Liver (tissue), 9 donors: ENCODE data around the gene PMM2. TPM values are rescaled to one million over a fixed set of nuclear protein-coding genes. Genes with fewer than 3 reads are reported as not detected.

Source experiments
- DNase-seq: peaks from one replicate; pipeline ENCODE4 v3.0.0-alpha.2; 2017; ENCODE audit warnings: low spot score
- H3K27ac ChIP-seq, 2 donors: one replicate each; pipeline ENCODE4 v1.7.0; 2013; ENCODE audit warnings: inconsistent platforms in 2 of 2, low read length in 2 of 2, control low read depth in 1 of 2, low read depth in 1 of 2, mild to moderate bottlenecking in 1 of 2
- H3K27me3 ChIP-seq, 4 donors: one replicate each; pipeline versions ENCODE4 v1.6.1 to v1.7.0; 2013; ENCODE audit warnings: low read length in 3 of 4, inconsistent platforms in 1 of 4, mild to moderate bottlenecking in 1 of 4, moderate library complexity in 1 of 4; ENCODE audit not compliant: control insufficient read depth in 4 of 4, insufficient read depth in 4 of 4
- H3K36me3 ChIP-seq, 4 donors: one replicate each; pipeline versions ENCODE4 v1.6.1 to v1.7.0; 2013; ENCODE audit warnings: low read length in 3 of 4, mild to moderate bottlenecking in 3 of 4, low read depth in 1 of 4, moderate library complexity in 1 of 4; ENCODE audit not compliant: control insufficient read depth in 4 of 4, insufficient read depth in 3 of 4
- H3K4me1 ChIP-seq, 4 donors: one replicate each; pipeline versions ENCODE4 v1.6.1 to v1.7.0; 2013; ENCODE audit warnings: low read length in 3 of 4, mild to moderate bottlenecking in 3 of 4, moderate library complexity in 1 of 4; ENCODE audit not compliant: control insufficient read depth in 4 of 4, insufficient read depth in 4 of 4
- H3K4me3 ChIP-seq, 3 donors: one replicate each; pipeline versions ENCODE4 v1.6.1 to v1.7.0; 2013; ENCODE audit warnings: low read length in 3 of 3, control low read depth in 1 of 3, low read depth in 1 of 3, mild to moderate bottlenecking in 1 of 3
- H3K9ac ChIP-seq, 2 donors: one replicate each; pipeline ENCODE4 v1.7.0; 2013; ENCODE audit warnings: low read length in 2 of 2, mild to moderate bottlenecking in 2 of 2, moderate library complexity in 2 of 2, control low read depth in 1 of 2, low read depth in 1 of 2
- H3K9me3 ChIP-seq, 4 donors: one replicate each; pipeline versions ENCODE4 v1.6.1 to v1.7.0; 2013; ENCODE audit warnings: low read length in 3 of 4; ENCODE audit not compliant: control insufficient read depth in 4 of 4
- ATF3 ChIP-seq: IDR thresholded peaks from 2 replicates; pipeline ENCODE4 v1.6.1; 2016; ENCODE audit warnings: antibody characterized with exemption
- EGR1 ChIP-seq, 2 donors: IDR thresholded peaks; 2 replicates each; pipeline ENCODE4 v1.6.1; 2016 to 2018; ENCODE audit warnings: antibody characterized with exemption in 2 of 2, low read depth in 2 of 2
- FOXA2 ChIP-seq: IDR thresholded peaks from 2 replicates; pipeline ENCODE4 v1.6.1; 2016; ENCODE audit warnings: antibody characterized with exemption
- GABPA ChIP-seq, 2 donors: IDR thresholded peaks in 1 of 2; conservative IDR thresholded peaks in 1 of 2; 2 replicates each; pipeline ENCODE4 v1.6.1; 2016; ENCODE audit warnings: antibody characterized with exemption in 2 of 2, mild to moderate bottlenecking in 1 of 2, moderate library complexity in 1 of 2
- HNF4A ChIP-seq, 2 donors: conservative IDR thresholded peaks; 2 replicates each; pipeline ENCODE4 v1.6.1; 2016; ENCODE audit warnings: antibody characterized with exemption in 2 of 2, mild to moderate bottlenecking in 2 of 2
- HNF4G ChIP-seq: IDR thresholded peaks from 2 replicates; pipeline ENCODE4 v1.6.1; 2016; ENCODE audit warnings: antibody characterized with exemption
- JUND ChIP-seq, 2 donors: IDR thresholded peaks; 2 replicates each; pipeline ENCODE4 v1.6.1; 2016; ENCODE audit warnings: antibody characterized with exemption in 2 of 2
- MAX ChIP-seq: IDR thresholded peaks from 2 replicates; pipeline ENCODE4 v1.6.1; 2016; ENCODE audit warnings: antibody characterized with exemption
- NR2F2 ChIP-seq: IDR thresholded peaks from 2 replicates; pipeline ENCODE4 v1.6.1; 2016; ENCODE audit warnings: antibody characterized with exemption
- RAD21 ChIP-seq, 2 donors: IDR thresholded peaks; 2 replicates each; pipeline ENCODE4 v1.6.1; 2016; ENCODE audit warnings: antibody characterized with exemption in 2 of 2, mild to moderate bottlenecking in 2 of 2
- RXRA ChIP-seq, 2 donors: IDR thresholded peaks; 2 replicates each; pipeline ENCODE4 v1.6.1; 2017 to 2018; ENCODE audit warnings: antibody characterized with exemption in 2 of 2, mild to moderate bottlenecking in 1 of 2
- SP1 ChIP-seq: IDR thresholded peaks from 2 replicates; pipeline ENCODE4 v1.6.1; 2018; ENCODE audit warnings: antibody characterized with exemption, mild to moderate bottlenecking
- TAF1 ChIP-seq: conservative IDR thresholded peaks from 2 replicates; pipeline ENCODE4 v1.6.1; 2016; ENCODE audit warnings: antibody characterized with exemption, mild to moderate bottlenecking
- YY1 ChIP-seq: IDR thresholded peaks from 2 replicates; pipeline ENCODE4 v1.6.1; 2016; ENCODE audit warnings: antibody characterized with exemption, mild to moderate bottlenecking
- ZBTB33 ChIP-seq: IDR thresholded peaks from 2 replicates; pipeline ENCODE4 v1.6.1; 2016; ENCODE audit warnings: antibody characterized with exemption
- WGBS: extraction: QIAGEN DNeasy Blood & Tissue Kit; methylation state at CpG from one replicate; pipeline ENCODE4 v1.1.7; 2013; 5-methylcytosine and 5-hydroxymethylcytosine counted together
- polyA plus RNA-seq, 2 donors: library from polyadenylated mRNA; stranded (reverse) in 1 of 2; unstranded in 1 of 2; fragments of 200-250 nt in 1 of 2; fragments of >200 nt in 1 of 2; fragmentation: Nextera tagmentation in 1 of 2; extraction: Ambion mirVana in 1 of 2; gene quantifications; one replicate each; pipeline versions ENCODE4 v1.2.1 to v1.2.3, GENCODE V29; 2013 to 2015
- total RNA-seq, 2 donors: library from RNA; depleted of rRNA; stranded (reverse); fragments of >200 nt; gene quantifications; one replicate each; pipeline ENCODE4 v1.2.3, GENCODE V29; 2014
- TF ChIP-seq, protein P1 (sequence below): fragments of 150-350 bp; IDR thresholded peaks from 2 replicates; pipeline ENCODE4 v1.5.1; 2017; ENCODE audit warnings: improper control_type of control experiment, low read depth, low read length; ENCODE audit not compliant: missing input control
- donor health status: healthy.
- donor health status: healthy.
- donor health status: healthy.
- donor health status: healthy.
- donor health status: healthy.

The PMM2 gene
- total and polyA plus RNA-seq, 4 donors: 6.8 to 38.9 (median 30.0) TPM

GRCh38 chr16:8864480-8865110 is 67.0 kb downstream of the PMM2 start:
- 42% methylated on average over 13 of the region's 13 CpGs for WGBS
- Histone ChIP-seq H3K27me3 (no peaks in the 10 kb centered on the region), H3K9me3 (no peaks in the 10 kb centered on the region), H3K9ac (peak overlapping the region; percentile 14 to 15), H3K36me3 (no peaks in the 10 kb centered on the region), H3K4me1 (peaks cover 31 to 77% (median 61%) of the 10 kb centered on the region in 4 donors), H3K4me3 (no peak overlapping the region), H3K27ac (peak overlapping the region; percentile 91 to 93)
- TF ChIP-seq YY1 (no peak), TAF1 (no peak), RXRA (IDR thresholded peaks at IDR 0.05) (no peak)
- no peak for DNase-seq

DNA sequence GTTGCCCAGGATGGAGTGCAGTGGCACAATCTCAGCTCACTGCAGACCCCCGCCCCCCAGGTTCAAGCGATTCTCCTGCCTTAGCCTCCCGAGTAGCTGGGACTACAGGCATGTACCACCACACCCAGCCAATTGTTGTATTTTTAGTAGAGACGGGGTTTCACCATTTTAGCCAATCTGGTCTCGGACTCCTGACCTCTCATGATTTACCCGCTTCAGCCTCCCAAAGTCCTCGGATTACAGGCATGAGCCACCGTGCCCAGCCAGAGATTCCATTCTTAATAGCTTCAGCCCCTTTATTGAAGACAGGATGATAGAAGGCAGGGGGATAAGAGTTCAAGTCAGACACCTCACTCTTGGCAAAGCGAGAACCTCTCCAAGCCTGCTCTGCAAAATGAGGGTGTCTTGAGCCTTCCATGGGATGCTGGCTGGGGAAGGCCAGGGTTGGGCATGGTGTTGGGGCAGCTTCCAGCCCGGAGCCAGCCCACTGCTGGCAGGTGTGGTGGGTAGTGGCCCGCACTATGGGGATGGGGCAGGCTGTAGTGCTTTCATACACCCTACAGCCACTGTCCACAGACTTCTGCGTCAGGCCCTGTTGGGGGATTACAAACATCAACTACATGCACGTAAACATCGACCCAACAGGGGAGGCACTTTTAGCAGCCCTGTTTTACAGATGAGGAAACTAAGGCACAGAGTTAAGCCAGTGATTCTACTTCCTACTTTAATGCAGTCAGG is 67.7 kb downstream of the PMM2 start:
- Histone ChIP-seq H3K9ac (peak overlapping the region in 1 of 2 donors; percentile 18), H3K9me3 (no peaks in the 10 kb centered on the region), H3K4me3 (peak overlapping the region in 1 of 3 donors; percentile 37), H3K27me3 (no peaks in the 10 kb centered on the region), H3K27ac (peak overlapping the region; percentile 91 to 93), H3K4me1 (peaks cover 33 to 72% (median 56%) of the 10 kb centered on the region in 4 donors), H3K36me3 (no peaks in the 10 kb centered on the region)
- TF ChIP-seq HNF4A (conservative IDR thresholded peaks at IDR 0.05): peak; percentile 47 to 64
- TF ChIP-seq YY1: no peak
- TF ChIP-seq GABPA (IDR thresholded peaks at IDR 0.05 in 1 of 2, conservative IDR thresholded peaks at IDR 0.05 in 1 of 2): no peak
- TF ChIP-seq SP1: peak; percentile 40
- peak in 1 of 2 donors; percentile 23 for TF ChIP-seq RXRA (IDR thresholded peaks at IDR 0.05)
- no peak for TF ChIP-seq ATF3
- TF ChIP-seq JUND (IDR thresholded peaks at IDR 0.05): no peak
- TF ChIP-seq MAX: no peak
- TF ChIP-seq HNF4G: no peak
- TF ChIP-seq EGR1 (IDR thresholded peaks at IDR 0.05; ENCODE audit: low read depth in 2 of 2): no peak
- TF ChIP-seq RAD21 (IDR thresholded peaks at IDR 0.05): no peak
- TF ChIP-seq ZBTB33: no peak
- no peak for TF ChIP-seq FOXA2
- no peak for TF ChIP-seq NR2F2
- TF ChIP-seq, protein P1, sequence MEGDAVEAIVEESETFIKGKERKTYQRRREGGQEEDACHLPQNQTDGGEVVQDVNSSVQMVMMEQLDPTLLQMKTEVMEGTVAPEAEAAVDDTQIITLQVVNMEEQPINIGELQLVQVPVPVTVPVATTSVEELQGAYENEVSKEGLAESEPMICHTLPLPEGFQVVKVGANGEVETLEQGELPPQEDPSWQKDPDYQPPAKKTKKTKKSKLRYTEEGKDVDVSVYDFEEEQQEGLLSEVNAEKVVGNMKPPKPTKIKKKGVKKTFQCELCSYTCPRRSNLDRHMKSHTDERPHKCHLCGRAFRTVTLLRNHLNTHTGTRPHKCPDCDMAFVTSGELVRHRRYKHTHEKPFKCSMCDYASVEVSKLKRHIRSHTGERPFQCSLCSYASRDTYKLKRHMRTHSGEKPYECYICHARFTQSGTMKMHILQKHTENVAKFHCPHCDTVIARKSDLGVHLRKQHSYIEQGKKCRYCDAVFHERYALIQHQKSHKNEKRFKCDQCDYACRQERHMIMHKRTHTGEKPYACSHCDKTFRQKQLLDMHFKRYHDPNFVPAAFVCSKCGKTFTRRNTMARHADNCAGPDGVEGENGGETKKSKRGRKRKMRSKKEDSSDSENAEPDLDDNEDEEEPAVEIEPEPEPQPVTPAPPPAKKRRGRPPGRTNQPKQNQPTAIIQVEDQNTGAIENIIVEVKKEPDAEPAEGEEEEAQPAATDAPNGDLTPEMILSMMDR: no peak
- 62% methylated on average over 14 of the region's 14 CpGs for WGBS
- no peak for DNase-seq
